ENCODE data around the gene PCDH12.

PCDH12 gene

DNA sequence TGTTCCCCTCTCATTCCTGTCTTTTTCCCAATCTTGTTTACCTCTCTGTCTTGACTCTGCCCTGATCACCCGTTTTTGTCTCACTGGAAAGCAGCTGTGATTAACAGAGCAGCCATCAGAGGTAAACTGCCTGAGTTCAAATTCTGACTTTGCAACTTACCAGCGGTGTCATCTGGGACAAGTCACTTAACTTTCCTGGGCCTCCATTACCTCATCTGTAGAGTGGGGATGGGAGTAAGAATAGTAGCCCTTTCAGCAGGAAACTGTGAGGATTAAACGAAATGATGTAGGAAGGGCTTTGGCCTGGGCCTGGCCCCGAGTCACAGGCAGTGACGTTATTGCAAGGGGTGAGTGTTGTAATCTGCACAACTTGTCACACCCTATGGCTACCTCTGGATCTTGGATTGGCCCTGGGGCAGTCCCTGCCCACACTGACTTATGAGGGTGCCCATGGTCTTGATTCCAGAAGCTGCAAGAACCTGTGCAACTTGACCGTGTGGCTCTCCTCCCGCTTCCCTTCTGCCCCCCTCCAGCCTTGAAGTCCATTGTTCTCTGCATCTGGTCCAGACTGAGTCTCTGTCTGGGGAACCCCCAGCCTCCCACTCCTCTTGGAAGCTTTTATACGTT is 657 bp upstream of the PCDH12 start:
- DNase-seq (ENCODE audit: insufficient read length, low spot score), result no peak
- TF ChIP-seq, protein P1, sequence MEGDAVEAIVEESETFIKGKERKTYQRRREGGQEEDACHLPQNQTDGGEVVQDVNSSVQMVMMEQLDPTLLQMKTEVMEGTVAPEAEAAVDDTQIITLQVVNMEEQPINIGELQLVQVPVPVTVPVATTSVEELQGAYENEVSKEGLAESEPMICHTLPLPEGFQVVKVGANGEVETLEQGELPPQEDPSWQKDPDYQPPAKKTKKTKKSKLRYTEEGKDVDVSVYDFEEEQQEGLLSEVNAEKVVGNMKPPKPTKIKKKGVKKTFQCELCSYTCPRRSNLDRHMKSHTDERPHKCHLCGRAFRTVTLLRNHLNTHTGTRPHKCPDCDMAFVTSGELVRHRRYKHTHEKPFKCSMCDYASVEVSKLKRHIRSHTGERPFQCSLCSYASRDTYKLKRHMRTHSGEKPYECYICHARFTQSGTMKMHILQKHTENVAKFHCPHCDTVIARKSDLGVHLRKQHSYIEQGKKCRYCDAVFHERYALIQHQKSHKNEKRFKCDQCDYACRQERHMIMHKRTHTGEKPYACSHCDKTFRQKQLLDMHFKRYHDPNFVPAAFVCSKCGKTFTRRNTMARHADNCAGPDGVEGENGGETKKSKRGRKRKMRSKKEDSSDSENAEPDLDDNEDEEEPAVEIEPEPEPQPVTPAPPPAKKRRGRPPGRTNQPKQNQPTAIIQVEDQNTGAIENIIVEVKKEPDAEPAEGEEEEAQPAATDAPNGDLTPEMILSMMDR (IDR thresholded peaks at IDR 0.05; ENCODE audit: insufficient read depth, missing control alignments), result no peak
- no peak for FAIRE-seq

DNA sequence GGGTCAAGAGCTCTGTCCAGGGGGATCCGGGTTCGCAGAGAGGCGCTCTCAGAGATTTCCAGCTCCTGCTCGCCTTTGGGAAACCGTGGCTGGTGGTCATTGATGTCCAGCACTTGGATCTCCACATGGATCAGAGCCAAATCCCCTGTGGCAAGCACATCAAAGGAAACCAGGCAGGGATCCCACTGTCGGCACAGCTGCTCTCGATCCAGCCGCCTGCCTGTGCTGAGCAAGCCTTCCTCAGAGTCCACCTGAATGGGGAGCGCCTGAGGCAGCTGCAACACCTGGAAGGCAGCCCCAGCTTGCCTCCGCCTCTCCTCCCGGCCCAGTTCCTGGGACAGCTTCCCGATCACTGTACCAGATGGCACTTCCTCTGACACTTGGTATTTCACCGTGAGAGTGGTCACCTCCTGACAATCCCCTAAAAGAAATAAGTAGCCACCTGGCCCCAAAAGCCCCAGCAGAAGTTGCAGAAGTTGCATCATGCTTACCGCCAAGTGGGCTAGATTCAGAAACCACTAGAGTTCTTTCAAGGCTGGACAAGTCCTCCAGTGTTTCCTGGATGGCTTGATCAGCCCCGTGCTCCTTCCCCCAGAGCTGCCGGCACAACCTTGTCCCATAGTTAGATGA is 520 bp downstream of the PCDH12 start:
- DNase-seq (ENCODE audit: insufficient read length, low spot score), result no peak
- no peak for FAIRE-seq
- TF ChIP-seq, protein P1 (IDR thresholded peaks at IDR 0.05; ENCODE audit: insufficient read depth, missing control alignments), result no peak

DNA sequence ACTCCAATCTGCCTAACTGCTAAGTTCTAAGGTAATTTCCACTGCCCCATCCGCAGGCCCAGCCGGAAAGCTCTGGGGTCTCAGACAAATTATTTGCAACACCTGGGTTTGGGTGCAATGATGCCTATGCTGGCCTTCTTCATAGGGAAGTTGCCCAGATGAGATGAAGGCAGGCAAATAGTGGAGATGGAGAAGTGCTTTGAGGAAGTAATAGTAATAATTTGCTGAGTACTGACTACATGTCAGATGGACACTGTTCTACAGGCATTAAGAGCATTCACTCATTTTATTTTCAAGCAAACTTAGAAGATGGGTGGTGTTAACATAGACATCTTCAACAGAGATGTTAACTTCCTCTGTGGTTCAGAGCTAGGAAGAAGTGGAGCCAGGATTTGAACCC is 3.8 kb downstream of the PCDH12 start:
- TF ChIP-seq, protein P1 (IDR thresholded peaks at IDR 0.05; ENCODE audit: insufficient read depth, missing control alignments), result no peak
- no peak for DNase-seq (ENCODE audit: insufficient read length, low spot score)
- FAIRE-seq, result no peak

DNA sequence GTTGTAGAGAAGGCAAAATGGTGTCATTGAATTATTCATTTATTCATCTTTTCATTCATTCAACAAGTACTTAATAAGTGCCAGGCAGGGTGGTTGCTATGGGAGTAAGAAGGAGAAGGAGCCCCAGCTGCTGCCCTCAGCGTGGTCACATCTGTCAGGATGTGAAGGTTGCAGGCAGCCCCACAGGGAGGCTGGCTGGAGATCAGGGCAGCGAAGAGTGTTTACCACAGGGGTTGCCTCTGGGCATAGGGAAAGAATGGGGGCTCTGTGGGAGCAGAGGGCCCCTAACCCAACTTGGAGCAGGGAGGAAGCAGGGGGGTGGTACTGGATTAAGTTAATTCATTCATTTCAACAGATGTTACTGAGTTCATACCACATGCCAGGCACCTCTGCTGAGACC is 6.0 kb downstream of the PCDH12 start:
- no peak for FAIRE-seq
- TF ChIP-seq, protein P1 (IDR thresholded peaks at IDR 0.05; ENCODE audit: insufficient read depth, missing control alignments), result no peak
- DNase-seq (ENCODE audit: insufficient read length, low spot score), result no peak

DNA sequence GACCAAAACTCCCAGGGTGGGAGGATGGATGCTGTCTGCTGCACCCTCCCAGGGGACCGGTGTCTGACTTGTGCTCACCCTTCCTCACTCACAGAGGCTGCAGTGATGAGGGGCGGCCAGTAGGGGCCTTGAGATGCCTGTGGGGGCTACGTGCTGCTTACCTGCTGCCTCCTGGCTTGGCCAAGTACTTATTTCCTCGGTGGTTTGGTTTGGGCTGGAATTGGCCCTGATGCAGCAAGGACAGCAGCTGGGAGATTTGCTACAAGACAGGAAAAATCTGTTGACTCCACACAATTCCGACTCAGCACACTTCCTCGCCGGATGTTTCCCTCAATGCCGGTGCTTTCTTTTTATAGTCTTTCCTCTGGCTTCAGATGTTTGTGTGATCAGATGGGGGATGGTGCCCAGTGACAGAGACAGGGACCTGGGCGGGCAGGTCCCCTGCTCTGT is 6.6 kb downstream of the PCDH12 start:
- TF ChIP-seq, protein P1 (IDR thresholded peaks at IDR 0.05; ENCODE audit: insufficient read depth, missing control alignments), result peak; percentile 24
- FAIRE-seq (no peak), DNase-seq (ENCODE audit: insufficient read length, low spot score) (no peak)

DNA sequence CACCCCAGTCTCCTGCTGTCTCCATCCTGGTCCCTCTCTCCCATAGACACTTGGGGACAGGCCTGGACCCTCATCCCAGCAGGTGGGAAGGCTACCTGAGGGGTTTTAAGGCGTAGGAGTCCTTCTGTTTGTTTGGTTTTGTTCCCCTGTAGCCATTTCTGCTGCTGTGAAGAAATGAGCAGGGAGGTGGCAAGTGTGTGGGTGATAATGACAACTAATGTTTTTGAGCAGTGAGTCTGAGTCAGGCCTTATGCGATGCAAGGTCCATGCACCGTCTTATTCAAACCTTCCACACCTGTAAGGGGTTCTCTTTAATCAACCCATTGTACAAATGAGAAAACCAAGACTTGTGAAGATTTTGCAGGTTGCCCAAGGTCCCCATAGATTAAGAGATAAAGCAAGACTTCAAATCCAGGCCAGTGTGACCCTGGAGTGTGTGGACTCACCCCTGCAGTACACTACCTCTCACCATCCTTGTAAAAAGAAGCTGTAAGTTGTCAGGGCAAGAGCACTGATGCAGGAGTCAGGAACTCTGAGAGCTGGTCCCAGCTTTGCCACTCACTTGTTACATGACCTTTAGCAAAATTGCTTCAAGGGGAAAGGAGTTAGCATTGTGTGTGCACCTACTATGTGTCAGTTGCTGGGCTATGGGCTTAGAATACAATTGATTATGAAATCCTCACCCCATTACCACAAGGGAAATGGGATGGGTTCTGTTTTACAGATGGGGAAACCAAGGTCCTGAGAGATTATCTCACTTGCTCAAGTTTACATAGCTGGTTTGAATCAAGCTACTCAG is 7.6 kb downstream of the PCDH12 start:
- FAIRE-seq, result no peak
- TF ChIP-seq, protein P1 (IDR thresholded peaks at IDR 0.05; ENCODE audit: insufficient read depth, missing control alignments), result no peak
- no peak for DNase-seq (ENCODE audit: insufficient read length, low spot score)

All from D721Med (cell line).